A673 (cell line): ENCODE results near the gene MAGEF1. TPM values are rescaled to one million over a fixed set of nuclear protein-coding genes. Genes with fewer than 3 reads are reported as not detected.

ENCODE experiments used
- BruUV-seq: library from RNA; stranded (reverse); fragments of 400-500 nt; replicated peaks from 2 replicates; lab custom pipeline; 2021; lab: Mats Ljungman, UMichigan
- CTCF ChIA-PET: fragments of 300-600 bp; sonication (Branson Sonifier 250); formaldehyde crosslinking; loops from one replicate; lab custom pipeline; 2022; ENCODE audit warnings: antibody characterized with exemption; lab: Charles Lee
- POLR2A ChIA-PET: fragments of 300-600 bp; sonication (Branson Sonifier 250); formaldehyde crosslinking; loops from one replicate; lab custom pipeline; 2022; ENCODE audit warnings: antibody characterized with exemption; ENCODE audit not compliant: low non-redundant PET; lab: Charles Lee
- DNase-seq: peaks from one replicate; pipeline ENCODE4 v3.0.0-alpha.2; 2015; ENCODE audit warnings: low spot score
- H3K27ac ChIP-seq: fragments of 200-600 bp; sonication (generic); 2 replicates; pipeline ENCODE4 v1.5.1; 2016; ENCODE audit warnings: mixed run types, low read depth, mild to moderate bottlenecking, mixed read lengths, antibody characterized with exemption, low read length; ENCODE audit not compliant: poor library complexity, severe bottlenecking
- H3K27me3 ChIP-seq: fragments of 200-600 bp; sonication (generic); replicated peaks from 2 replicates; pipeline ENCODE4 v1.6.1; 2017; ENCODE audit warnings: mixed run types, low read depth, mild to moderate bottlenecking, mixed read lengths, antibody characterized with exemption, low read length; ENCODE audit not compliant: insufficient read depth, poor library complexity
- H3K36me3 ChIP-seq: fragments of 200-600 bp; sonication (generic); 2 replicates; pipeline ENCODE4 v1.6.1; 2016; ENCODE audit warnings: mixed run types, mild to moderate bottlenecking, mixed read lengths, antibody characterized with exemption, low read length; ENCODE audit not compliant: insufficient read depth, poor library complexity, severe bottlenecking
- H3K4me1 ChIP-seq: fragments of 200-600 bp; sonication (generic); 2 replicates; pipeline ENCODE4 v1.6.1; 2017; ENCODE audit warnings: mixed run types, mild to moderate bottlenecking, mixed read lengths, antibody characterized with exemption, low read length; ENCODE audit not compliant: insufficient read depth, poor library complexity, severe bottlenecking
- H3K4me3 ChIP-seq: fragments of 200-600 bp; sonication (generic); 2 replicates; pipeline ENCODE4 v1.5.1; 2016; ENCODE audit warnings: low read depth, mixed run types, mild to moderate bottlenecking, mixed read lengths, low read length; ENCODE audit not compliant: poor library complexity, severe bottlenecking
- H3K9me3 ChIP-seq: fragments of 200-600 bp; sonication (generic); 2 replicates; pipeline ENCODE4 v1.6.1; 2016; ENCODE audit warnings: mixed run types, low read depth, mild to moderate bottlenecking, mixed read lengths, antibody characterized with exemption, low read length; ENCODE audit not compliant: poor library complexity, severe bottlenecking
- EZH2 ChIP-seq: fragments of 200-600 bp; sonication (generic); IDR thresholded peaks from 2 replicates; pipeline ENCODE4 v1.6.1; 2017; ENCODE audit warnings: borderline replicate concordance, low read depth, mild to moderate bottlenecking, mixed read lengths, antibody characterized with exemption, low read length; ENCODE audit not compliant: poor library complexity, severe bottlenecking
- intact Hi-C: fragments of 100-400 bp; cut with micrococcal nuclease; formaldehyde crosslinking; loops from one replicate; pipeline ENCODE4 v1.10.0; 2022; ENCODE audit not compliant: unreplicated experiment
- total RNA-seq: library from RNA; stranded (reverse); gene quantifications from 2 replicates; pipeline ENCODE4 v1.2.3, GENCODE V29; 2021
- TF ChIP-seq, protein P1 (sequence below): fragments of 300-800, 200-600 bp; sonication (generic); conservative IDR thresholded peaks from 2 replicates; pipeline ENCODE4 v1.5.1; 2017; ENCODE audit warnings: low read depth, mild to moderate bottlenecking, antibody characterized with exemption, low read length, moderate library complexity, mixed read lengths

MAGEF1 gene
- total RNA-seq, 1 experiment from 2014 or later: 47.6 TPM

DNA sequence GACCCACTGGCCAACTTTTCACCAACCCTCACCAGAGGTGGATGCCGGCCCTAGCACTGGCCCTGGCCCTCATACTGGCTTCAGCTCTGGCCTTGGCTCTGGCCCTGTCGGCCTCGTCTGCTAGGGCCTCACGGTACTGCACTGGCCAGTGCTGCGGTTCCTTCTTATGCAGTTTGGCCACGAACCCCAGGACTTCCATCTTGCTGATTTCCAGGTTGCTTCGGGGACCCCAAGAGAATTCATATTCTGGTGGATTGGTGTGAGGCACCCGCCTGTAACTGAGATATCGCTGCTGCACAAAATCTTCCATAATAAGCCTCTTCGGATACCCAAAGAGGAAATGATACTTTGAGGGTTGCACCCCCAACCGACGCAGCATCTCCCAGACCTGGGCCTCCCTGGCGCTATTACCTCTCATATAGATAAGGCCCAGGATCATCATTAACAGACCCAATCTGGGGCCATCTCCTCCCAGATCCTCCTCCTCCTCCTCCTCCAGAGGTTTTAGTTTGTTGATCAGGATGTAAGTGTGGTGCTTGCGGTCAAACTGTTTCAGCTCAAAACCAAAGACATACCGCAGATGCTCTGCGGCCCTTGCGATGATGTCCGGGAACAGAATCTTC, 883 bp downstream of the MAGEF1 start:
- no peak for DNase-seq
- no TSS peak for BruUV-seq
- peak overlapping the region; percentile 89 for H3K27ac ChIP-seq
- TF ChIP-seq, protein P1, sequence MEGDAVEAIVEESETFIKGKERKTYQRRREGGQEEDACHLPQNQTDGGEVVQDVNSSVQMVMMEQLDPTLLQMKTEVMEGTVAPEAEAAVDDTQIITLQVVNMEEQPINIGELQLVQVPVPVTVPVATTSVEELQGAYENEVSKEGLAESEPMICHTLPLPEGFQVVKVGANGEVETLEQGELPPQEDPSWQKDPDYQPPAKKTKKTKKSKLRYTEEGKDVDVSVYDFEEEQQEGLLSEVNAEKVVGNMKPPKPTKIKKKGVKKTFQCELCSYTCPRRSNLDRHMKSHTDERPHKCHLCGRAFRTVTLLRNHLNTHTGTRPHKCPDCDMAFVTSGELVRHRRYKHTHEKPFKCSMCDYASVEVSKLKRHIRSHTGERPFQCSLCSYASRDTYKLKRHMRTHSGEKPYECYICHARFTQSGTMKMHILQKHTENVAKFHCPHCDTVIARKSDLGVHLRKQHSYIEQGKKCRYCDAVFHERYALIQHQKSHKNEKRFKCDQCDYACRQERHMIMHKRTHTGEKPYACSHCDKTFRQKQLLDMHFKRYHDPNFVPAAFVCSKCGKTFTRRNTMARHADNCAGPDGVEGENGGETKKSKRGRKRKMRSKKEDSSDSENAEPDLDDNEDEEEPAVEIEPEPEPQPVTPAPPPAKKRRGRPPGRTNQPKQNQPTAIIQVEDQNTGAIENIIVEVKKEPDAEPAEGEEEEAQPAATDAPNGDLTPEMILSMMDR: no peak
- TF ChIP-seq EZH2: no peak
- H3K4me3 ChIP-seq: peak overlapping the region; percentile 75
- intact Hi-C loops: loop anchor here (5.0 kb wide), 1 partner anchor 66 kb away; no protein-coding TSS in a partner anchor
- H3K27me3 ChIP-seq: no peaks in the 10 kb centered on the region
- ChIA-PET CTCF (interaction anchor here (0.6 kb wide), 1 partner anchor 74 kb away, joined by 3 read pairs; no protein-coding TSS in a partner anchor), POLR2A (no interaction called here)
- H3K4me1 ChIP-seq: peaks cover 18% of the 10 kb centered on the region
- peaks cover 17% of the 10 kb centered on the region for H3K36me3 ChIP-seq
- peaks cover 6% of the 10 kb centered on the region for H3K9me3 ChIP-seq

DNA sequence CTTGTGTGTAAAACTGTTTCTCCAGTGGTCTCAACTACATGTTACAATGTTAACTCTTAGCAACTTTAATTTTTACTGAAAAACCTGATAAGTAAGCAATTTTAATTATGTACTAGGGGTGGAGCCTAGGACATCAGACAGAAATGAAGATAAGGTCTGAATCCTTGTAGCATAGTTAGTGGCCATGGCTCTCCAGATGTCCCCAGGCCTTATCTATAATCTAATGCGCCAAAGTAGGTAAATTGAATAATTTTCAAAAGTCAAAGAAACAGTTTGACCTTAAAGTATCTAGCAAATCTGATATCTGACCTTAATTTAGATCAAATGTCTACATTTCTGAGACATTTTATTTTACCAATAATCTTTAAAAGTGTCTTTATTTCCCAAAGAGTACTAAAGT, 8.2 kb downstream of the MAGEF1 start:
- Histone ChIP-seq H3K9me3 (peaks cover 14% of the 10 kb centered on the region), H3K4me3 (no peak overlapping the region), H3K27me3 (no peaks in the 10 kb centered on the region), H3K27ac (no peak overlapping the region), H3K4me1 (no peaks in the 10 kb centered on the region), H3K36me3 (peaks cover 7% of the 10 kb centered on the region)
- DNase-seq: no peak
- no peak for TF ChIP-seq EZH2
- TF ChIP-seq, protein P1: no peak
- ChIA-PET CTCF (no interaction called here), POLR2A (no interaction called here)
- no TSS peak for BruUV-seq
- intact Hi-C loops: no loop called here

DNA sequence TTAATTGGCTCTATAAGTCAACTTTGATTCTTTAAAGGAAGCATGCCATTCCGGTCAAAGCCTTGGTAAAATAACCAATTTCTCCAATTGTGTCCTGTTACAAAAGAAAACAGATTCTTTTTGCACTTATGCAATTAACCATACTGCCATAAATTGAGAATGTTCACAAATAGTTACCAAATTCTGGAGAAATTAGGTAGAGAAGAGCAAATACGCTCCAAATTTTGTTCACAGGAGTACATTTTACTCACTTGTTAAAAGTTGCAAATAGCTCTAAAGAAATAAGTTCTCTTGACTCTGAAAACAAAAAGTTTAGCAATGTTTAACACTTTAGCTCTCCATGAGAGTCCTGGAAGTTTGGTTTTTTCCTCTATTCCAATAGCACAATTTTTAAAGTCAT, 11.1 kb downstream of the MAGEF1 start:
- Histone ChIP-seq H3K4me3 (no peak overlapping the region), H3K27me3 (no peaks in the 10 kb centered on the region), H3K27ac (no peak overlapping the region), H3K4me1 (no peaks in the 10 kb centered on the region), H3K9me3 (peaks cover 8% of the 10 kb centered on the region), H3K36me3 (no peaks in the 10 kb centered on the region)
- ChIA-PET POLR2A (no interaction called here), CTCF (no interaction called here)
- no TSS peak for BruUV-seq
- DNase-seq: no peak
- intact Hi-C loops: no loop called here
- TF ChIP-seq EZH2: no peak
- TF ChIP-seq, protein P1: no peak
